Smooth muscle cell (in vitro differentiated cells): ENCODE results near the gene RAB7A. TPM values are rescaled to one million over a fixed set of nuclear protein-coding genes. Genes with fewer than 3 reads are reported as not detected.

ENCODE experiments used
- DNase-seq: peaks from one replicate; lab custom pipeline; 2025; ENCODE audit not compliant: unreplicated experiment; lab: John Stamatoyannopoulos, UW
- H2AFZ ChIP-seq: fragments of 200-600 bp; sonication (generic); 2 replicates; pipeline ENCODE4 v1.6.0; 2016; ENCODE audit warnings: antibody characterized with exemption, low read depth, mild to moderate bottlenecking
- H3F3A ChIP-seq: fragments of 200-600 bp; sonication (generic); 2 replicates; pipeline ENCODE4 v1.6.0; 2017; ENCODE audit warnings: antibody characterized with exemption, low read depth
- H3K27ac ChIP-seq: fragments of 200-600 bp; sonication (generic); 2 replicates; pipeline ENCODE4 v1.5.1; 2016; ENCODE audit warnings: low read depth, mild to moderate bottlenecking
- H3K27me3 ChIP-seq: fragments of 200-600 bp; sonication (generic); 2 replicates; pipeline ENCODE4 v1.6.1; 2016; ENCODE audit warnings: low read depth, mild to moderate bottlenecking
- H3K36me3 ChIP-seq: fragments of 200-600 bp; sonication (generic); 2 replicates; pipeline ENCODE4 v1.5.1; 2016; ENCODE audit warnings: low read depth
- H3K4me1 ChIP-seq: fragments of 200-600 bp; sonication (generic); 2 replicates; pipeline ENCODE4 v1.5.1; 2016; ENCODE audit warnings: low read depth
- H3K4me2 ChIP-seq: fragments of 200-600 bp; sonication (generic); 2 replicates; pipeline ENCODE4 v1.6.0; 2016; ENCODE audit warnings: mild to moderate bottlenecking
- H3K4me3 ChIP-seq: fragments of 200-600 bp; sonication (generic); 2 replicates; pipeline ENCODE4 v1.5.1; 2016; ENCODE audit warnings: mild to moderate bottlenecking
- H3K79me2 ChIP-seq: fragments of 200-600 bp; sonication (generic); 2 replicates; pipeline ENCODE4 v1.6.0; 2016; ENCODE audit warnings: low read depth, mild to moderate bottlenecking
- H3K9ac ChIP-seq: fragments of 200-600 bp; sonication (generic); 2 replicates; pipeline ENCODE4 v1.6.0; 2016; ENCODE audit warnings: low read depth
- H3K9me3 ChIP-seq: fragments of 200-600 bp; sonication (generic); replicated peaks from 2 replicates; pipeline ENCODE4 v1.5.1; 2016; ENCODE audit warnings: low read depth
- H4K20me1 ChIP-seq: fragments of 200-600 bp; sonication (generic); 2 replicates; pipeline ENCODE4 v1.6.0; 2016; ENCODE audit warnings: low read depth
- WGBS: methylation state at CpG from one replicate; pipeline ENCODE4 v1.1.7; 2016; ENCODE audit warnings: low lambda C conversion rate; 5-methylcytosine and 5-hydroxymethylcytosine counted together
- polyA plus RNA-seq: library from polyadenylated mRNA; unstranded; fragments of >200 nt; fragmentation: Nextera tagmentation; extraction: Ambion mirVana; gene quantifications from 2 replicates; pipeline ENCODE4 v1.2.1, GENCODE V29; 2016
- total RNA-seq: library from RNA; depleted of rRNA; stranded (reverse); fragments of >200 nt; gene quantifications from 2 replicates; pipeline ENCODE4 v1.2.3, GENCODE V29; 2014
- TF ChIP-seq, protein P1 (sequence below): fragments of 200-600 bp; sonication (generic); IDR thresholded peaks from 2 replicates; pipeline ENCODE4 v1.5.1; 2017; ENCODE audit warnings: borderline replicate concordance, mild to moderate bottlenecking, antibody characterized with exemption; ENCODE audit not compliant: insufficient read depth, poor library complexity, severe bottlenecking

Gene RAB7A
- total RNA-seq (103 and 110 TPM in 2 replicates), polyA plus RNA-seq (169 and 190 TPM in 2 replicates)

- peak within 1 kb of the TSS; percentile 98 for H3K27ac ChIP-seq
- H3K9me3 ChIP-seq, result no peaks in the 10 kb centered on the region
- peak; percentile 89 for DNase-seq
- peaks cover 2% of the 10 kb centered on the region for H3F3A ChIP-seq
- H3K4me1 ChIP-seq, result peaks cover 19% of the 10 kb centered on the region
- H2AFZ ChIP-seq, result peak within 1 kb of the TSS; percentile 100
- TF ChIP-seq, protein P1, sequence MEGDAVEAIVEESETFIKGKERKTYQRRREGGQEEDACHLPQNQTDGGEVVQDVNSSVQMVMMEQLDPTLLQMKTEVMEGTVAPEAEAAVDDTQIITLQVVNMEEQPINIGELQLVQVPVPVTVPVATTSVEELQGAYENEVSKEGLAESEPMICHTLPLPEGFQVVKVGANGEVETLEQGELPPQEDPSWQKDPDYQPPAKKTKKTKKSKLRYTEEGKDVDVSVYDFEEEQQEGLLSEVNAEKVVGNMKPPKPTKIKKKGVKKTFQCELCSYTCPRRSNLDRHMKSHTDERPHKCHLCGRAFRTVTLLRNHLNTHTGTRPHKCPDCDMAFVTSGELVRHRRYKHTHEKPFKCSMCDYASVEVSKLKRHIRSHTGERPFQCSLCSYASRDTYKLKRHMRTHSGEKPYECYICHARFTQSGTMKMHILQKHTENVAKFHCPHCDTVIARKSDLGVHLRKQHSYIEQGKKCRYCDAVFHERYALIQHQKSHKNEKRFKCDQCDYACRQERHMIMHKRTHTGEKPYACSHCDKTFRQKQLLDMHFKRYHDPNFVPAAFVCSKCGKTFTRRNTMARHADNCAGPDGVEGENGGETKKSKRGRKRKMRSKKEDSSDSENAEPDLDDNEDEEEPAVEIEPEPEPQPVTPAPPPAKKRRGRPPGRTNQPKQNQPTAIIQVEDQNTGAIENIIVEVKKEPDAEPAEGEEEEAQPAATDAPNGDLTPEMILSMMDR, result no peak
- H3K36me3 ChIP-seq, result peaks cover 3% of the 10 kb centered on the region
- H3K4me3 ChIP-seq, result peak within 1 kb of the TSS; percentile 99
- H3K9ac ChIP-seq, result peak within 1 kb of the TSS; percentile 100
- H3K4me2 ChIP-seq, result peak within 1 kb of the TSS; percentile 84
- H4K20me1 ChIP-seq, result peaks cover 52% of the 10 kb centered on the region
- WGBS, result 1% methylated on average over 76 of the region's 93 CpGs
- peaks cover 57% of the 10 kb centered on the region for H3K79me2 ChIP-seq
- no peaks in the 10 kb centered on the region for H3K27me3 ChIP-seq
Measured at GRCh38 chr3:128726023-128727016, at the start of gene RAB7A. Gene RAB7A (plus strand): TSS chr3:128726183. CDS start chr3:128795368, 69,185 bp downstream.

DNA sequence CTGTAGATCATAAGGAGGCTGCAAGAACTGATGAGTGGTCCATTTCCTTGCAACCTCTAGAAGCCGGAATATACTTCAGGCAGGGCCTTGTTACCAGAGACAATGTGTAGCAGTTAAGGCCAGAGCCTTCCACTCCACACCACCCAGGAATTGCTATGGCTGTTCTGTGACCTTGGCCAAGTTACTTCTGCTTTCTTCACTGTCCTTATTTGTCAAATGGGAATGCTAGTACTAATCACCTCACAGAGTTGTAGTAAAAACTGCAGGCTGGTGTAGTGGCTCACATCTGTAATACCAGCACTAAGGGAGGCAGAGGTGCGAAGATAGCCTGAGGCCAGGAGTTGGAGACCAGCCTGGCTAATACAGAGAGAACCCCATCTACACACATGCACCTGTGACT is 46.6 kb upstream of the RAB7A start:
- H3K4me1 ChIP-seq, result peaks cover 7% of the 10 kb centered on the region
- no peaks in the 10 kb centered on the region for H3K9me3 ChIP-seq
- H4K20me1 ChIP-seq, result no peaks in the 10 kb centered on the region
- H3K9ac ChIP-seq, result no peak overlapping the region
- no peak for DNase-seq
- no peak overlapping the region for H3K4me3 ChIP-seq
- H3K27me3 ChIP-seq, result no peaks in the 10 kb centered on the region
- no peak overlapping the region for H2AFZ ChIP-seq
- no peaks in the 10 kb centered on the region for H3K79me2 ChIP-seq
- TF ChIP-seq, protein P1, result no peak
- peaks cover 12% of the 10 kb centered on the region for H3F3A ChIP-seq
- WGBS, result 98% methylated on average over 2 of the region's 2 CpGs
- H3K4me2 ChIP-seq, result no peak overlapping the region
- no peak overlapping the region for H3K27ac ChIP-seq
- no peaks in the 10 kb centered on the region for H3K36me3 ChIP-seq

DNA sequence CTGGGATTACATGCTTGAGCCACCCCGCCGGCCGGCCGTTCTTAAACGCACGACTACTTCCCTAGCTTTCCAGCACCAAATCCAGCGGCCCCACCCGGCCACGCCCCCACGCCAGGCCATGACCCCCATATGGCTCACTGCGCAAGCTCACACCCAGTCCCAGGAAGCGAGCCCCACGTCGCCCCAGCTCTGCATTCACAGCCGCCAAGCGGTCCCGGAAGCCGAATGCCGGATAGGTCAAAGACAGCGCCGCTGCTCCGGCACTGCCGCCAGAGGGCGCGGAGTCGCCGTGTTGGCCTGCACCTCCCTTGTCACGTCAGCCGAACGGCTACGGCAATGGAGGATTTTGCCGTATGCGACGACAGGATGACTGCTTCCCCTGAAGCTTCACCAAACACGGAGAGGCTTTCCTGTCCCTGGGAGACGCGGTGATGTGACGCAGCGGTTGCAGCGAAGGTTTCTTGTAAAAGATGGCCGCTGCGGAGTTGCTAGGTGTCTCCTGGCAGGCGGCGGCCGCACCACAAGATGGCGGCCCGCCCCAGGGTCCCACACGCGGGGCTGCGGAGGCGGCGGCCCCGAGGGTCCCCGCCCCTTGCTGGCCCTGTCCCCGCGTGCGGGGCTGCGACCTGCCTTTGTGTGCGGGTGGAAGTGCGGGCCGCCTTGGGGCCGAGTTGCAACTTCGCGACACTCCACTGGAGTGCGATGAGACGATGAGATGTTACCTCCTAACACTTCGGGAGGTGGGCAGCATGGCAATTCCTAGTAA is 45.2 kb upstream of the RAB7A start:
- Histone ChIP-seq H3K9ac (peak overlapping the region; percentile 95), H3F3A (peaks cover 12% of the 10 kb centered on the region), H3K27ac (peak overlapping the region; percentile 96), H3K9me3 (no peaks in the 10 kb centered on the region), H3K36me3 (no peaks in the 10 kb centered on the region), H3K27me3 (no peaks in the 10 kb centered on the region), H3K79me2 (no peaks in the 10 kb centered on the region), H3K4me2 (peak overlapping the region; percentile 93), H3K4me3 (peak overlapping the region; percentile 69), H3K4me1 (peaks cover 7% of the 10 kb centered on the region), H2AFZ (peak overlapping the region; percentile 98), H4K20me1 (no peaks in the 10 kb centered on the region)
- 2% methylated on average over 53 of the region's 67 CpGs for WGBS
- peak; percentile 94 for DNase-seq
- TF ChIP-seq, protein P1, result peak; percentile 98
